HepG2 (cell line): Measurements from ENCODE around the gene IAPP. TPM values are rescaled to one million over a fixed set of nuclear protein-coding genes. Genes with fewer than 3 reads are reported as not detected.

Experiments used
- ATAC-seq: fragments of 200-7000 bp; cut with Tn5 transposase; 3 replicates; pipeline ENCODE4 v1.9.1; 2020; ENCODE audit warnings: mild to moderate bottlenecking, moderate library complexity
- BruUV-seq: library from RNA; stranded (reverse); fragments of 400-500 nt; replicated peaks from 2 replicates; lab custom pipeline; 2021; lab: Mats Ljungman, UMichigan
- CTCF ChIA-PET: fragments of 300-600 bp; formaldehyde crosslinking; extraction: SDS; loops from one replicate; lab custom pipeline; 2021; ENCODE audit warnings: low total read pairs, inconsistent platforms, low intra/inter-chr PET ratio; lab: Yijun Ruan, JAX
- POLR2A ChIA-PET: fragments of 350-600 bp; sonication (Branson Sonifier 250); formaldehyde crosslinking; loops from one replicate; lab custom pipeline; 2020; ENCODE audit warnings: antibody characterized with exemption, inconsistent platforms; lab: Yijun Ruan, JAX
- DNase-seq: peaks from one replicate; pipeline ENCODE4 v3.0.0-alpha.2; 2015; ENCODE audit warnings: low spot score
- FAIRE-seq: peaks from 3 replicates; lab custom pipeline; 2011; peaks lifted over from hg19 to GRCh38; lab: Jason Lieb, UNC
- H2AFZ ChIP-seq: one replicate; pipeline ENCODE4 v1.6.1; 2011; ENCODE audit warnings: low read length, inconsistent platforms
- H3K27ac ChIP-seq: fragments of 300-600 bp; 3 replicates; pipeline ENCODE4 v1.8.0; 2011; ENCODE audit warnings: mixed run types, mild to moderate bottlenecking, mixed read lengths, low read length, inconsistent platforms; ENCODE audit not compliant: insufficient read depth; ENCODE audit errors: extremely low read length
- H3K27me3 ChIP-seq, 2 experiments: fragments of 200-600 bp in 1 of 2; 2 replicates in 1 of 2; 3 replicates in 1 of 2; pipeline versions ENCODE4 v1.6.0 to v1.8.0; 2011; ENCODE audit warnings: low read length in 2 of 2, mild to moderate bottlenecking in 2 of 2, moderate library complexity in 2 of 2, inconsistent platforms in 1 of 2; ENCODE audit not compliant: insufficient read depth in 2 of 2, control insufficient read depth in 1 of 2
- H3K36me3 ChIP-seq, 2 experiments: fragments of 200-600 bp in 1 of 2; replicated peaks in 1 of 2; 2 replicates in 1 of 2; 3 replicates in 1 of 2; pipeline versions ENCODE4 v1.5.1 to v1.8.0; 2011; ENCODE audit warnings: low read length in 2 of 2, inconsistent platforms in 1 of 2; ENCODE audit not compliant: insufficient read depth in 2 of 2, control insufficient read depth in 1 of 2
- H3K4me1 ChIP-seq: 2 replicates; pipeline ENCODE4 v1.5.1; 2012; ENCODE audit warnings: low read length, inconsistent platforms; ENCODE audit not compliant: insufficient read depth
- H3K4me2 ChIP-seq: 2 replicates; pipeline ENCODE4 v1.6.0; 2011; ENCODE audit warnings: low read depth, low read length, inconsistent platforms
- H3K4me3 ChIP-seq, 3 experiments: fragments of 200-600 bp in 1 of 3; sonication (generic), shearing (Covaris generic) in 1 of 3; replicated peaks in 1 of 3; 2 replicates each; pipeline ENCODE4 v1.5.1; 2011 to 2016; ENCODE audit warnings: low read length in 3 of 3, inconsistent platforms in 2 of 3, low read depth in 2 of 3, mild to moderate bottlenecking in 2 of 3, control low read depth in 1 of 3, mixed read lengths in 1 of 3; ENCODE audit not compliant: insufficient read depth in 1 of 3
- H3K79me2 ChIP-seq: one replicate; pipeline ENCODE4 v1.6.1; 2011; ENCODE audit warnings: low read length, inconsistent platforms; ENCODE audit not compliant: insufficient read depth
- H3K9ac ChIP-seq: 2 replicates; pipeline ENCODE4 v1.6.0; 2011; ENCODE audit warnings: mild to moderate bottlenecking, low read depth, low read length, inconsistent platforms; ENCODE audit not compliant: insufficient read depth
- H3K9me3 ChIP-seq: 2 replicates; pipeline ENCODE4 v1.5.1; 2012; ENCODE audit warnings: mild to moderate bottlenecking, low read length
- H4K20me1 ChIP-seq: 2 replicates; pipeline ENCODE4 v1.6.0; 2011; ENCODE audit warnings: inconsistent platforms, mild to moderate bottlenecking, low read length, moderate library complexity; ENCODE audit not compliant: insufficient read depth
- ATF3 ChIP-seq: sonication (generic); formaldehyde crosslinking; IDR thresholded peaks from 2 replicates; pipeline ENCODE4 v1.4.0; 2020; ENCODE audit warnings: missing genetic modification reagents
- ATF4 ChIP-seq, 2 experiments: fragments of 450-650 bp in 1 of 2; sonication (generic) in 1 of 2; formaldehyde crosslinking; IDR thresholded peaks; 2 replicates each; pipeline versions ENCODE4 v1.5.0 to v1.8.0; 2020 to 2022; ENCODE audit warnings: mild to moderate bottlenecking in 1 of 2, missing genetic modification reagents in 1 of 2
- EP300 ChIP-seq, 3 experiments: sonication (generic) in 1 of 3; formaldehyde crosslinking in 1 of 3; IDR thresholded peaks; 2 replicates each; pipeline versions ENCODE4 v1.5.1 to v1.6.1; 2011 to 2020; ENCODE audit warnings: low read depth in 2 of 3, low read length in 2 of 3, borderline replicate concordance in 1 of 3, improper control_type of control experiment in 1 of 3, mild to moderate bottlenecking in 1 of 3, missing genetic modification reagents in 1 of 3, moderate library complexity in 1 of 3
- HDAC2 ChIP-seq: sonication (generic); formaldehyde crosslinking; IDR thresholded peaks from 2 replicates; pipeline ENCODE4 v1.4.0; 2020; ENCODE audit warnings: missing genetic modification reagents
- HHEX ChIP-seq: IDR thresholded peaks from 2 replicates; pipeline ENCODE4 v1.6.1; 2016; ENCODE audit warnings: control low read depth
- HOXA5 ChIP-seq: sonication (generic); formaldehyde crosslinking; IDR thresholded peaks from 2 replicates; pipeline ENCODE4 v1.4.0; 2020; ENCODE audit warnings: missing genetic modification reagents
- KLF6 ChIP-seq: IDR thresholded peaks from 2 replicates; pipeline ENCODE4 v1.8.0; 2016; ENCODE audit warnings: missing biosample characterization, missing genetic modification reagents
- MBNL3 ChIP-seq: fragments of 250-450 bp; sonication (Bioruptor Pico); conservative IDR thresholded peaks from 2 replicates; pipeline ENCODE4 v1.8.0; 2022; ENCODE audit warnings: mild to moderate bottlenecking, inconsistent platforms
- RAD51 ChIP-seq: fragments of 450-650 bp; IDR thresholded peaks from 2 replicates; pipeline ENCODE4 v1.6.1; 2016; ENCODE audit warnings: borderline replicate concordance
- SALL2 ChIP-seq: sonication (generic); formaldehyde crosslinking; IDR thresholded peaks from 2 replicates; pipeline ENCODE4 v1.8.1; 2023; ENCODE audit warnings: mild to moderate bottlenecking, missing genetic modification reagents, inconsistent platforms
- SNAPC2 ChIP-seq: sonication (generic); formaldehyde crosslinking; IDR thresholded peaks from 2 replicates; pipeline ENCODE4 v1.8.1; 2022; ENCODE audit warnings: mild to moderate bottlenecking, missing genetic modification reagents
- TBP ChIP-seq: sonication (generic); formaldehyde crosslinking; IDR thresholded peaks from 2 replicates; pipeline ENCODE4 v1.5.0; 2020; ENCODE audit warnings: missing genetic modification reagents
- TRIM22 ChIP-seq: fragments of 450-650 bp; IDR thresholded peaks from 2 replicates; pipeline ENCODE4 v1.6.1; 2017
- ZKSCAN1 ChIP-seq: fragments of 150-350 bp; IDR thresholded peaks from 2 replicates; pipeline ENCODE4 v1.6.1; 2014; ENCODE audit warnings: low read length
- ZNF292 ChIP-seq: sonication (generic); formaldehyde crosslinking; IDR thresholded peaks from 2 replicates; pipeline ENCODE4 v1.8.1; 2022; ENCODE audit warnings: mild to moderate bottlenecking, low read depth, missing genetic modification reagents, borderline replicate concordance
- ZNF629 ChIP-seq: sonication (generic); formaldehyde crosslinking; conservative IDR thresholded peaks from 2 replicates; pipeline ENCODE4 v1.5.0; 2020; ENCODE audit warnings: missing genetic modification reagents
- WGBS: methylation state at CpG from one replicate; pipeline ENCODE4 v1.1.6; 2017; ENCODE audit warnings: low lambda C conversion rate; 5-methylcytosine and 5-hydroxymethylcytosine counted together
- in situ Hi-C: cut with HindIII; loops from 2 replicates; pipeline ENCODE4 v1.10.0; 2017; ENCODE audit warnings: low pct_unique_long_range_greater_than_20kb; ENCODE audit not compliant: extremely low pct_ligation_motif_present
- intact Hi-C: fragments of 100-400 bp; cut with micrococcal nuclease; formaldehyde crosslinking; loops from one replicate; pipeline ENCODE4 v1.10.0; 2022; ENCODE audit not compliant: unreplicated experiment
- polyA plus RNA-seq, 8 experiments: library from polyadenylated mRNA; depleted of rRNA in 3 of 8; stranded (reverse) in 7 of 8; unstranded in 1 of 8; fragments of >200 nt; fragmentation: Illumina TruSeq in 4 of 8; extraction: Trizol in 4 of 8; gene quantifications; 2 replicates each; pipeline versions ENCODE4 v1.2.1 to v1.2.3, GENCODE V29; 2011 to 2016; ENCODE audit warnings: low read depth in 4 of 8, missing spikeins in 1 of 8, mixed read lengths in 1 of 8; ENCODE audit not compliant: insufficient read depth in 1 of 8
- total RNA-seq, 5 experiments: library from RNA; depleted of rRNA; stranded (reverse); fragments of >200 nt; fragmentation: Illumina TruSeq; extraction: Trizol; gene quantifications; 2 replicates each; pipeline ENCODE4 v1.2.3, GENCODE V29; 2016; ENCODE audit warnings: low read depth in 1 of 5
- TF ChIP-seq, protein P1 (sequence below): sonication (generic); formaldehyde crosslinking; IDR thresholded peaks from 2 replicates; pipeline ENCODE4 v1.5.0; 2020; ENCODE audit warnings: missing genetic modification reagents
- TF ChIP-seq, protein P2 (sequence below): sonication (generic); formaldehyde crosslinking; IDR thresholded peaks from 2 replicates; pipeline ENCODE4 v1.4.0; 2020; ENCODE audit warnings: missing genetic modification reagents
- TF ChIP-seq, protein P3 (sequence below): sonication (generic); formaldehyde crosslinking; IDR thresholded peaks from 2 replicates; pipeline ENCODE4 v1.5.1; 2020; ENCODE audit warnings: missing genetic modification reagents, mild to moderate bottlenecking, borderline replicate concordance

IAPP gene
- total and polyA plus RNA-seq, 2 of the 13 experiments (the other 11 are each of a cell fraction or from before 2014, with no cell fraction given) = not detected

DNA sequence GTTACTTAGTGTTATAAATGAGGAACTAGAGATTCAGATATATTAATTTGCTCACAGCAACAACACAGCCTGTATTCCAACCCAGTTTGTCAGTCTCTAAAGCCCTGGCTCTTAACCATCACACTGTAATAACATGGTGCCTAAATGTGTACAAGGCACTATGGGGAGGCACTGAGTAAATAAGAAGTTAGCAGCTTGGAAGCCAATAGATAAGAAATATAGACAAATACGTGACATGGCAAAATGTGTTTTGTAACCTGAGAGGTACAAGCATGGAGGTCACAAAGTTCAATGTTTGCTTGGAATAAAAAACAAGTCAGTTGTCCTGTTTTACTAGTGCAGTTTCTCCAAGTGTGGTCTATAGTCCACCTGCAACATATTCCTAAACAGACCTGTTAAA lies 21.7 kb upstream of the IAPP start (continued):
- TF ChIP-seq EP300 (IDR thresholded peaks at IDR 0.05; ENCODE audit: low read depth in 2 of 2, low read length in 2 of 2) (peak in 1 of 2 experiments; percentile 70; a peak in 2 of 4 replicates), EP300 (CRISPR knock-in tag; IDR thresholded peaks at IDR 0.05; ENCODE audit: borderline replicate concordance) (no peak; the same call in 1 of the 2 replicates), RAD51 (no peak), HHEX (peak; percentile 97), HDAC2 (CRISPR knock-in tag) (peak; percentile 66; the same call in 1 of the 2 replicates), ZNF292 (no peak), SNAPC2 (CRISPR knock-in tag) (no peak)
- TF ChIP-seq, protein P1, sequence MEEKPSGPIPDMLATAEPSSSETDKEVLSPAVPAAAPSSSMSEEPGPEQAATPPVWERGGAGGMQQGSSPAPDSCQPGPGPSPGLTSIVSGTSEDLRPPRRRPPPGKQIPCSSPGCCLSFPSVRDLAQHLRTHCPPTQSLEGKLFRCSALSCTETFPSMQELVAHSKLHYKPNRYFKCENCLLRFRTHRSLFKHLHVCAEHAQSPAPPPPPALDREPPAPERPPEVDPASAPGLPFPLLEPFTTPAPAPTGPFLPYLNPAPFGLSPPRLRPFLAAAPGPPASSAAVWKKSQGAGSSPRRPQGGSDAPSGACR (CRISPR knock-in tag) = 0 out of 2 replicates have a peak, but pooled peaks have one; percentile 44
- TF ChIP-seq, protein P2, sequence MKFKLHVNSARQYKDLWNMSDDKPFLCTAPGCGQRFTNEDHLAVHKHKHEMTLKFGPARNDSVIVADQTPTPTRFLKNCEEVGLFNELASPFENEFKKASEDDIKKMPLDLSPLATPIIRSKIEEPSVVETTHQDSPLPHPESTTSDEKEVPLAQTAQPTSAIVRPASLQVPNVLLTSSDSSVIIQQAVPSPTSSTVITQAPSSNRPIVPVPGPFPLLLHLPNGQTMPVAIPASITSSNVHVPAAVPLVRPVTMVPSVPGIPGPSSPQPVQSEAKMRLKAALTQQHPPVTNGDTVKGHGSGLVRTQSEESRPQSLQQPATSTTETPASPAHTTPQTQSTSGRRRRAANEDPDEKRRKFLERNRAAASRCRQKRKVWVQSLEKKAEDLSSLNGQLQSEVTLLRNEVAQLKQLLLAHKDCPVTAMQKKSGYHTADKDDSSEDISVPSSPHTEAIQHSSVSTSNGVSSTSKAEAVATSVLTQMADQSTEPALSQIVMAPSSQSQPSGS (CRISPR knock-in tag) = 0 out of 2 replicates have a peak, but pooled peaks have one; percentile 28
- TF ChIP-seq, protein P3, sequence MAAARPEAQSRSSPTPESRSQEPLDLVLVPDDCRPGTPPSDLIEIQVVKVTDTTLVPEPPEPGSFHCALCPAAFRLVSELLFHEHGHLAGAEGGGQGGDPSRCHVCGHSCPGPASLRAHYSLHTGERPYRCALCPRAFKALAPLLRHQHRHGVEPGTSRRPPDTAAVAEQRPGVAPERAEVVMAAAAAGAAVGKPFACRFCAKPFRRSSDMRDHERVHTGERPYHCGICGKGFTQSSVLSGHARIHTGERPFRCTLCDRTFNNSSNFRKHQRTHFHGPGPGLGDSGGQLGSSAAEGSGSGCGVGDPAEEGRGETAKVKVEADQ (CRISPR knock-in tag) = no peak

GRCh38 chr12:21353487-21353886 lies 19.2 kb upstream of the IAPP start:
- no peak for ATAC-seq
- Histone ChIP-seq H3K27ac (no peak overlapping the region), H3K4me1 (peaks cover 12% of the 10 kb centered on the region), H3K27me3 (peaks cover 0 to 7% of the 10 kb centered on the region in 2 experiments; a peak in 1 of 5 replicates), H3K4me3 (no peak overlapping the region), H4K20me1 (no peaks in the 10 kb centered on the region), H3K4me2 (no peak overlapping the region), H3K9ac (no peak overlapping the region), H3K36me3 (no peaks in the 10 kb centered on the region), H3K9me3 (no peaks in the 10 kb centered on the region), H2AFZ (peak overlapping the region; percentile 6), H3K79me2 (no peaks in the 10 kb centered on the region)
- intact Hi-C loops = no loop called here
- BruUV-seq = no TSS peak
- no peak for DNase-seq
- FAIRE-seq = no peak
- ChIA-PET CTCF (no interaction called here), POLR2A (no interaction called here)
- in situ Hi-C loops = no loop called here
- WGBS = 12% methylated on average over 1 of the region's 1 CpG
- TF ChIP-seq TBP (CRISPR knock-in tag) (no peak), ATF3 (CRISPR knock-in tag) (no peak), TRIM22 (no peak), KLF6 (no peak), ATF4 (CRISPR knock-in tag; IDR thresholded peaks at IDR 0.05) (no peak), ZKSCAN1 (no peak), SALL2 (CRISPR knock-in tag) (no peak), HOXA5 (CRISPR knock-in tag) (no peak), ZNF629 (no peak), MBNL3 (CRISPR knock-in tag) (no peak)
